HepG2 (cell line): ENCODE data around the gene COPS6. TPM values are rescaled to one million over a fixed set of nuclear protein-coding genes. Genes with fewer than 3 reads are reported as not detected.

Experiments used
- CENPX ChIP-seq: sonication (generic); formaldehyde crosslinking; IDR thresholded peaks from 2 replicates; pipeline ENCODE4 v1.9.0; 2021; ENCODE audit warnings: mild to moderate bottlenecking, missing genetic modification reagents, moderate library complexity
- DMTF1 ChIP-seq: sonication (generic); formaldehyde crosslinking; IDR thresholded peaks from 2 replicates; pipeline ENCODE4 v1.4.0; 2020; ENCODE audit warnings: mild to moderate bottlenecking, missing genetic modification reagents
- MAZ ChIP-seq, 2 experiments: sonication (generic) in 1 of 2; formaldehyde crosslinking in 1 of 2; IDR thresholded peaks; 2 replicates each; pipeline versions ENCODE4 v1.5.0 to v1.6.1; 2012 to 2020; ENCODE audit warnings: low read depth in 2 of 2, mild to moderate bottlenecking in 2 of 2, borderline replicate concordance in 1 of 2, improper control_type of control experiment in 1 of 2, low read length in 1 of 2, missing genetic modification reagents in 1 of 2, moderate library complexity in 1 of 2
- MTA3 ChIP-seq: sonication (generic); formaldehyde crosslinking; IDR thresholded peaks from 2 replicates; pipeline ENCODE4 v1.4.0; 2020; ENCODE audit warnings: missing genetic modification reagents
- POLR2A ChIP-seq, 2 experiments: IDR thresholded peaks; 2 replicates each; pipeline ENCODE4 v1.6.1; 2011; ENCODE audit warnings: low read depth in 2 of 2, low read length in 2 of 2, mild to moderate bottlenecking in 1 of 2, moderate library complexity in 1 of 2; ENCODE audit not compliant: insufficient read depth in 1 of 2
- TIGD3 ChIP-seq: sonication (generic); formaldehyde crosslinking; IDR thresholded peaks from 2 replicates; pipeline ENCODE4 v1.5.1; 2020; ENCODE audit warnings: mild to moderate bottlenecking, missing genetic modification reagents, borderline replicate concordance
- ZBTB7B ChIP-seq: sonication (generic); formaldehyde crosslinking; IDR thresholded peaks from 2 replicates; pipeline ENCODE4 v1.4.0; 2020; ENCODE audit warnings: missing genetic modification reagents
- ZNF552 ChIP-seq: sonication (generic); formaldehyde crosslinking; IDR thresholded peaks from 2 replicates; pipeline ENCODE4 v1.9.0; 2022; ENCODE audit warnings: missing genetic modification reagents, mild to moderate bottlenecking, borderline replicate concordance
- ZSCAN9 ChIP-seq: IDR thresholded peaks from 2 replicates; pipeline ENCODE4 v1.6.1; 2016; ENCODE audit warnings: borderline replicate concordance
- polyA plus RNA-seq, 8 experiments: library from polyadenylated mRNA; depleted of rRNA in 3 of 8; stranded (reverse) in 7 of 8; unstranded in 1 of 8; fragments of >200 nt; fragmentation: Illumina TruSeq in 4 of 8; extraction: Trizol in 4 of 8; gene quantifications; 2 replicates each; pipeline versions ENCODE4 v1.2.1 to v1.2.3, GENCODE V29; 2011 to 2016; ENCODE audit warnings: low read depth in 4 of 8, missing spikeins in 1 of 8, mixed read lengths in 1 of 8; ENCODE audit not compliant: insufficient read depth in 1 of 8
- total RNA-seq, 5 experiments: library from RNA; depleted of rRNA; stranded (reverse); fragments of >200 nt; fragmentation: Illumina TruSeq; extraction: Trizol; gene quantifications; 2 replicates each; pipeline ENCODE4 v1.2.3, GENCODE V29; 2016; ENCODE audit warnings: low read depth in 1 of 5
- TF ChIP-seq, protein P1 (sequence below): sonication (generic); formaldehyde crosslinking; IDR thresholded peaks from 2 replicates; pipeline ENCODE4 v1.4.0; 2020; ENCODE audit warnings: mild to moderate bottlenecking, missing genetic modification reagents
- TF ChIP-seq, protein P2 (sequence below): sonication (generic); IDR thresholded peaks from 2 replicates; pipeline ENCODE4 v1.6.1; 2016; ENCODE audit warnings: low read depth, borderline replicate concordance

Gene COPS6
- total and polyA plus RNA-seq, 2 of the 13 experiments (the other 11 are each of a cell fraction or from before 2014, with no cell fraction given): 33.4 to 117 TPM

- no peak for TF ChIP-seq DMTF1 (CRISPR knock-in tag)
- TF ChIP-seq, protein P1, sequence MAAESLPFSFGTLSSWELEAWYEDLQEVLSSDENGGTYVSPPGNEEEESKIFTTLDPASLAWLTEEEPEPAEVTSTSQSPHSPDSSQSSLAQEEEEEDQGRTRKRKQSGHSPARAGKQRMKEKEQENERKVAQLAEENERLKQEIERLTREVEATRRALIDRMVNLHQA: no peak
- TF ChIP-seq MAZ (IDR thresholded peaks at IDR 0.05; ENCODE audit: borderline replicate concordance, low read depth, low read length): no peak
- TF ChIP-seq MAZ (CRISPR knock-in tag; IDR thresholded peaks at IDR 0.05; ENCODE audit: low read depth): no peak
- no peak for TF ChIP-seq ZSCAN9 (CRISPR knock-in tag)
- 0 out of 4 replicates have a peak, but pooled peaks of 1 of the 2 experiments have one; percentile 4 for TF ChIP-seq POLR2A (IDR thresholded peaks at IDR 0.05; ENCODE audit: insufficient read depth in 1 of 2, low read depth in 2 of 2, low read length in 2 of 2)
- TF ChIP-seq, protein P2, sequence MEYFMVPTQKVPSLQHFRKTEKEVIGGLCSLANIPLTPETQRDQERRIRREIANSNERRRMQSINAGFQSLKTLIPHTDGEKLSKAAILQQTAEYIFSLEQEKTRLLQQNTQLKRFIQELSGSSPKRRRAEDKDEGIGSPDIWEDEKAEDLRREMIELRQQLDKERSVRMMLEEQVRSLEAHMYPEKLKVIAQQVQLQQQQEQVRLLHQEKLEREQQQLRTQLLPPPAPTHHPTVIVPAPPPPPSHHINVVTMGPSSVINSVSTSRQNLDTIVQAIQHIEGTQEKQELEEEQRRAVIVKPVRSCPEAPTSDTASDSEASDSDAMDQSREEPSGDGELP: no peak
- TF ChIP-seq TIGD3: no peak
- TF ChIP-seq ZNF552 (CRISPR knock-in tag): no peak
- no peak for TF ChIP-seq ZBTB7B (CRISPR knock-in tag)
- no peak for TF ChIP-seq CENPX
- no peak for TF ChIP-seq MTA3 (CRISPR knock-in tag)
Observed at GRCh38 chr7:100064162-100064561, 24.6 kb upstream of the COPS6 start (continued).
